Placental epithelial cell (primary cell): Measurements from ENCODE around the gene WFDC1. TPM values are rescaled to one million over a fixed set of nuclear protein-coding genes. Genes with fewer than 3 reads are reported as not detected.

Experiments used
- small RNA-seq: library from RNA; depleted of rRNA; stranded (forward); fragments of <200 nt; gene quantifications from one replicate; pipeline ENCODE3, GENCODE V24; 2012
- total RNA-seq: library from RNA; depleted of rRNA; stranded (reverse); fragments of >200 nt; gene quantifications from 2 replicates; pipeline ENCODE4 v1.2.3, GENCODE V29; 2012

WFDC1 gene
- total RNA-seq = under 0.01 and 0.11 TPM in 2 replicates

GRCh38 chr16:84294531-84295142 lies at the start of gene WFDC1:
WFDC1 (plus strand) TSS chr16:84294878; CDS start chr16:84294972, 94 bp downstream.

GRCh38 chr16:84368308-84368996 lies 73.8 kb downstream of the WFDC1 start, which contains the start of gene ATP2C2:
ATP2C2 (plus strand) TSS chr16:84368538; CDS start chr16:84368616, 78 bp downstream.

Small RNA genes lying within 50 kb of the gene (small RNA-seq; reads per million reads assigned to genes)
- not detected for gene RNA5SP433

Other genes starting within 250 kb of the WFDC1 start
- 98.9 and 109 TPM in 2 replicates for gene MBTPS1, start 177.9 kb upstream of the WFDC1 start, total RNA-seq
- gene HSDL1, start 149.7 kb upstream of the WFDC1 start, total RNA-seq = 8.6 and 11.2 TPM in 2 replicates
- gene DNAAF1, start 149.6 kb upstream of the WFDC1 start, total RNA-seq = under 0.01 TPM in 1 of 2 replicates, not detected in the other
- 27.1 and 34.3 TPM in 2 replicates for gene TAF1C, start 107.8 kb upstream of the WFDC1 start, total RNA-seq
- under 0.01 TPM in 1 of 2 replicates, not detected in the other for gene ADAD2, start 103.7 kb upstream of the WFDC1 start, total RNA-seq
- gene KCNG4, start 54.9 kb upstream of the WFDC1 start, total RNA-seq = not detected in 2 replicates
- gene ATP2C2, start 73.7 kb downstream of the WFDC1 start, total RNA-seq = 0.39 TPM in 1 of 2 replicates, not detected in the other
- 40.8 and 58.9 TPM in 2 replicates for gene MEAK7, start 209.8 kb downstream of the WFDC1 start, total RNA-seq